ENCODE data around the gene NSFL1C.
A peak's percentile ranks its signal among the peaks of the same experiment; 100 is the strongest.
"Not testable (repeated sequence)": the region's sequence is repeated elsewhere in the genome, so short reads cannot be mapped to it uniquely, and the experiment has no call there.

NSFL1C gene

GRCh38 chr20:1420066-1420465 lies 46.6 kb downstream of the NSFL1C start:
- DNase-seq: no peak

DNA sequence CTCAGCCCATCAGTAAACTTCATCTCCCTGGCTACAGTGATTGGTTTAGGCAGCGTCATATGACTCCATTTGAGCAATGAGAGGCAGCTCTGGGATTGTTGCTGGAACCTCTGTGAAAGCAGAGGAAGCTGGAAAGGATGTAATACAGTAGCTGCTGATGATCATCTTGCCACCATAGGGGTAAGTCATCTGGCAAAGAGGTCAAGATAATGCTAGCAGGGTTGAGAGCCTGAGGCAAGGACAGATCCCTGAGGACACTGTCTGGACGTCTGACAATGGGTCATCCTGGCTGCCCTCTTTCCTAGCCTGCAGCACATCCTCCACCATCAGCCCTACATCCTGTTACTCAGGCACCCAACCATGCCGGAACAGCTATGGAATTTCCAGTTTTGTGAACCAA lies 48.3 kb downstream of the NSFL1C start:
- no peak for DNase-seq

- no peak for DNase-seq
Measured at GRCh38 chr20:1417790-1418189, 48.9 kb downstream of the NSFL1C start.

DNA sequence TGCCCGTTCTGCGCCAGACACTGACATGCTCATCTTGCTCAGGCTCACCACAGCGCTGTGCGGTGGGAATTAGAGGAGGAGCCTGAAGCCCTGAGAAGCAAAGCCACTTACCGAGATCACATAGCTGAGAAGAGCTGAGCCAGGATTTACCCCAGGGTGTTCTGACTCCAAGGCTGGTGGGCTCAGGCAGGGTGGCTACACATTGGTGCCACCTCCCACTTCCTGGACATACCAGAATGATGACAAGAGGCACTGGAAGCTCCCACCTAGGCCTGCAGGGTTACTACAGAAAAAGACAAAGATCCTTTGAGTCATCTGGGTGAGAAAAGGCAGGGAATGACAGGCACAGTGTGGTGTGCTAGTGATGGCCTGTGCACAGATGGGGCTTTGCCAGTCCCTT lies 49.4 kb downstream of the NSFL1C start:
- DNase-seq: no peak

GRCh38 chr20:1415667-1416468 lies 50.8 kb downstream of the NSFL1C start:
- DNase-seq: no peak

DNA sequence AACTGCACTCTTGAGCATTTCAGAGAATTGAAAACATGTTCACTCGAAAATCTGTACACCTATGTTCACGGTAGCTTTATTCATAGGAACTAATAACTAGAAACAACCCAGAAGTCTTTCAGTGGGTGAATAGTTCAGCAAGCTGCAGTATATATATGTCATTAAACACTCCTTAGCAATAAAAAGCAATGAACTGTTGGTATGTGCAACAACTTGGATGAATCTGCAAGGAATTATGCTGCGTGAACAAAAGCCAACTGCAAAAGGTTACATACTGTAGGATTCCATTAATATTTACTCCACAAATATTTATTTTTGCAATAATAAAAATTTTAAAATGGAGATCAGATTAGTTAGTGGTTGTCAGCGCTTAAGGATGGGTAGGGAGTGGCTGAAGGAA lies 51.7 kb downstream of the NSFL1C start:
- no peak for DNase-seq

- DNase-seq: no peak
Measured at GRCh38 chr20:1405801-1406200, 60.8 kb downstream of the NSFL1C start.

DNA sequence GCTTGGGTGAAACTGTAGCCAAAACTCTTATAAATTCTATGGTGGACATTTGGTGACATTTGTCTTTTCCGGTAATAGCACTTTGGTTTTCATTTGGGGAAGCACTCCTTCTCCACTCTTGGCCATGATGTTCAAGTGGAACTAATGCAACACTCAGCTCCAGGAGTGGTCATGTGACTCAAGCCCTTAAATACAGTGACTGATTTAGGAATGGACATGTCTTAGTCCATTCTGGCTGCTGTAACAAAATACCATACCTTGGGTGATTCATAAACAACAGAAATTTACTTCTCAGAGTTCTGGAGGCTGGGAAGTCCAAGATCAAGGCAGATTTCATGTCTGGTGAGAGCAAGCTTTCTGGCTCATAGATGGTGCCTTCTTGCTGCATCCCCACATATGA lies 63.0 kb downstream of the NSFL1C start:
- no peak for DNase-seq

- DNase-seq: no peak
Measured at GRCh38 chr20:1402149-1402548, 64.5 kb downstream of the NSFL1C start.

DNA sequence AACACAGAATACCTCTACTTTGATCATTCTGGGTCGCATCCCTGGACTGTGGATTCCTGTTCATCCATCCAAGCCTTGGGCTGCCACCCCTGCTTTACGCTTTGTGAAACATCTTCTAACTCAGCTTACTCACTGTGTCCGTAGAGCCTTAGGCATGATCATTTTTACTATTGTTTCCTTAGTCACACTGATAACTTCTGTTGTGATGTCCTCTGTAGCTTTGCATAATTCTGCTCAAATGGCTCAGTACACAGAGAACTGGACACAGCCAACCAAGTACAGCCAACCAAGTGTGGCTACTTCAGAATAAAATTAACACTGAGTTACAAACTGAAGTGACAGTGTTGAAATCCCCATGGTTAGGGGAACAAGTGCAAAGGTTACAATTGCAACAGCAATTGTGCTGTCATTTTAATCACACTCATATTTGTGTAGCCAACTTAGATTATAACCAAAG lies 65.2 kb downstream of the NSFL1C start:
- no peak for DNase-seq

- not testable (repeated sequence) for DNase-seq
Measured at GRCh38 chr20:1399678-1400366, 66.8 kb downstream of the NSFL1C start.

DNA sequence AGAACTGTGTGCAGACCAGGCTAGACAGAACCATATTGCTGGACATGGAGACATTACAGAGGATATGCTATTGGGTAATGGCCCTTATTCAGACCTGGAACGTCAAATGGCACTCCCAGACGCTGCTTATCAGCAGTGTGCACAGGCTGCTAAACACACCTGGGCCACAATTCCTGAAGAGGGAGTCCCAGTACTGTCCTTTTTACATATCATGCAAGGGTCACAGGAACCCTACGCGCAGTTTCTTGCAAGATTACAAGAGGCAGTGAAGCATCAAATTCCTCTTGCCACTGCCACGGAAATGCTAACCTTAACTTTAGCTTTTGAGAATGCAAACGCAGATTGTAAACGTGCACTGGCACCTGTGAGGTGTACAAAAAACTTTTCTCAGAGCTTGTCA lies 68.5 kb downstream of the NSFL1C start:
- not testable (repeated sequence) for DNase-seq

GRCh38 chr20:1397710-1398109 lies 68.9 kb downstream of the NSFL1C start:
- DNase-seq: no peak

GRCh38 chr20:1396702-1397101 lies 69.9 kb downstream of the NSFL1C start:
- no peak for DNase-seq

DNA sequence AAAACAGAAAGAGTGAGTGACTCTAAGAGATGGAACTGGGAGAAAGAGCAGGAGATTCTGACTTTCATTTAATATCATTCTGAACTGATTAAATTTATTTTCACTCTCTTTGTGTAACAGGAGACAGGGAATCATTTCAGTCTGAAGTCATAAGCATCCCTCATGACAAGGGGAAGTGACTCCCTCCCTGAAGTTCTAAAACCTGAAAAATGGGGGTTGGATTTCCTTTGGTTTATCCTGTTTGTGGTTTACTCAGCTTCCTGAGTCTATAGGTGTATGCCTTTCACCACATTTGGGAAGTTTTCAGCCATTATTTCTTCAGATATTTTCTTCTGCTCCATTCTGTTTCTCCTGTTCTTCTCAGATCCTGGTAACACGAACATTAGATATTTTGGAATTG lies 70.4 kb downstream of the NSFL1C start:
- no peak for DNase-seq

GRCh38 chr20:1394686-1395085 lies 72.0 kb downstream of the NSFL1C start:
- no peak for DNase-seq

- no peak for DNase-seq
Measured at GRCh38 chr20:1393507-1393882, 73.2 kb downstream of the NSFL1C start.

- peak; percentile 97 for DNase-seq
Measured at GRCh38 chr20:1392693-1393506, 73.7 kb downstream of the NSFL1C start, which contains the start of gene FKBP1A. FKBP1A (minus strand) TSS chr20:1393054; CDS start chr20:1392998, 56 bp downstream.

DNA sequence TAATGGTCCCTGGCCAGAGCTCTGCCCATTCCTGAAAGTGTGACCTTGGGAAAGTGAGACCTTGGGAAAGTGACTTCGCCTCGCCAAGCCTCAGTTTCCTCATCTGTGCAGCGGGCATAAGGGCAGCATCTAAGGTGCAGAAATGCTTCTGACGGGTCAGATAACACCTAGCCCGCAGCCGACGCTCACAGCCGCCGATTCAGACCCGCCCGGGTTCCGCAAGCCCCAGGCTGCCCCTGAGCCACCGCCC lies 74.3 kb downstream of the NSFL1C start:
- DNase-seq: no peak
